HG03064 (cell line): ENCODE results near the gene EYS.

ENCODE experiments used
- ATAC-seq: cut with Tn5 transposase; IDR thresholded peaks from one replicate; pipeline ENCODE4 v1.9.1; 2021; ENCODE audit warnings: low read depth; ENCODE audit not compliant: unreplicated experiment

Gene EYS

GRCh38 chr6:64988148-64988547, 718.9 kb downstream of the EYS start:
- ATAC-seq, result no peak

GRCh38 chr6:64987066-64987465, 720.0 kb downstream of the EYS start:
- no peak for ATAC-seq

- ATAC-seq, result no peak
These were observed 721.3 kb downstream of the EYS start for GRCh38 chr6:64985726-64986125.

- ATAC-seq, result no peak
These were observed 722.1 kb downstream of the EYS start for GRCh38 chr6:64984948-64985347.

- no peak for ATAC-seq
These were observed 723.9 kb downstream of the EYS start for GRCh38 chr6:64983089-64983488.

GRCh38 chr6:64973142-64973541, 733.9 kb downstream of the EYS start:
- no peak for ATAC-seq

GRCh38 chr6:64969139-64969538, 737.9 kb downstream of the EYS start:
- no peak for ATAC-seq

- no peak for ATAC-seq
These were observed 751.6 kb downstream of the EYS start for GRCh38 chr6:64955435-64955848.

- no peak for ATAC-seq
These were observed 757.8 kb downstream of the EYS start for GRCh38 chr6:64949257-64949656.

GRCh38 chr6:64948261-64948660, 758.8 kb downstream of the EYS start:
- ATAC-seq, result no peak

GRCh38 chr6:64945450-64945849, 761.6 kb downstream of the EYS start:
- no peak for ATAC-seq

GRCh38 chr6:64932486-64932885, 774.5 kb downstream of the EYS start:
- no peak for ATAC-seq

- no peak for ATAC-seq
These were observed 776.3 kb downstream of the EYS start for GRCh38 chr6:64930681-64931080.

- ATAC-seq, result no peak
These were observed 781.0 kb downstream of the EYS start for GRCh38 chr6:64926051-64926450.

GRCh38 chr6:64920257-64920656, 786.8 kb downstream of the EYS start:
- no peak for ATAC-seq

- ATAC-seq, result no peak
These were observed 792.9 kb downstream of the EYS start for GRCh38 chr6:64914124-64914523.

- ATAC-seq, result no peak
These were observed 794.1 kb downstream of the EYS start for GRCh38 chr6:64912966-64913365.

GRCh38 chr6:64908104-64908503, 798.9 kb downstream of the EYS start:
- no peak for ATAC-seq

- ATAC-seq, result no peak
These were observed 802.4 kb downstream of the EYS start for GRCh38 chr6:64904616-64905015.

GRCh38 chr6:64902596-64902995, 804.4 kb downstream of the EYS start:
- no peak for ATAC-seq

GRCh38 chr6:64896939-64897338, 810.1 kb downstream of the EYS start:
- ATAC-seq, result no peak

GRCh38 chr6:64895945-64896344, 811.1 kb downstream of the EYS start:
- ATAC-seq, result no peak

GRCh38 chr6:64890609-64891008, 816.4 kb downstream of the EYS start:
- ATAC-seq, result no peak
